Measurements from ENCODE around the gene ETV3. TPM values are rescaled to one million over a fixed set of nuclear protein-coding genes. Genes with fewer than 3 reads are reported as not detected.

The ETV3 gene
- total and polyA plus RNA-seq, 5 donors from 2014 or later, result 6.2 to 89.5 (median 9.0) TPM

DNA sequence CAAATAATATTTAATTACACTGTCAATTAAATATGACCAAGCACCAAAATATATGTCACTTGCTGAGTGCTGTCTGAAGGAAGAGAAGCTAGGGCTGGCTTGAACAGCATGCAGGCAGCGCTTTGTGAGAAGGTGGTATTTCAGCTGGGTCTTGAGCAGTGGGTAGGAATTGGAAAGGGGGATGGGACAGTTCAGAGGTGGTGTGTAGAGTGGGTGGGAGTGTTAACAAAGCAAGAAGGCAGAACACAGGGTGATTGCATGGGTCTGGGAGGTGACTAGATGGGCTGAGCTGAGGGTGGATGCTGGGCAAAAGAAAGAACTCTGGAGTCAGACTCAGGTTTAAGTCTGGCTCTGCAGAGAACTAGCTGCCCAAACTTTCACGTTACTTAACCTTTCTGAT is 14.3 kb upstream of the ETV3 start:
- Mint-ChIP-seq H3K27ac (no peak overlapping the region), H3K4me1 (peaks cover 5 to 24% (median 8%) of the 10 kb centered on the region in 4 donors), H3K36me3 (no peaks in the 10 kb centered on the region), H3K27me3 (peaks cover 29% of the 10 kb centered on the region), H3K4me3 (no peak overlapping the region), H3K9me3 (no peaks in the 10 kb centered on the region)
- no peaks in the 10 kb centered on the region for H3K36me3 ChIP-seq (ENCODE audit: control insufficient read depth, insufficient read depth, low read length)
- peaks cover 6% of the 10 kb centered on the region for H3K27me3 ChIP-seq (ENCODE audit: control insufficient read depth, insufficient read depth, low read length)
- peaks cover 5% of the 10 kb centered on the region for H3K4me1 ChIP-seq (ENCODE audit: control insufficient read depth, insufficient read depth, low read length, poor library complexity, severe bottlenecking)
- H3K4me3 ChIP-seq (ENCODE audit: low read depth, low read length), result no peak overlapping the region
- H3K27ac ChIP-seq (ENCODE audit: insufficient read depth, low read length, poor library complexity, severe bottlenecking), result no peak overlapping the region
- no peaks in the 10 kb centered on the region for H3K9me3 ChIP-seq (ENCODE audit: control insufficient read depth in 2 of 2, low read length in 2 of 2)
- ATAC-seq (ENCODE audit: low read depth in 2 of 2) (no peak), DNase-seq (no peak)

DNA sequence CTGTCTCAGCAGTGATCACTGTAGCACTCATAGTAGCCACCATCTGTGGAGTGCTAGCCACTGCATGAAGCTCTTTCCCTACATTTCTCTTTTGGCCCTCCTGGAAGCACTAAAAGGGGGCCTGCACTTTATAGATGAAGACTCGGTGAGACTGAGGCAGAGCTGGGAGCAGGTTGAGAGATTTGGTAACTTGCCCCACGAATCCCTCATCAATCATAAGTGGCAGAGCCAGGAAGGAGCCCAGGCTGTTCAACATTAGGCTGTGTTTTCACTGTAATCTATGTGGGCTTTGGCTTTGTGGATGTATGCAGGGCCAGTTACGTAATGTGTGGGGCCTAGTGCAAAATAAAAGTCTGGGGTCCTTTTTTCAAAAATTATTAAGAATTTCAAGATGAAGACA is 13.3 kb upstream of the ETV3 start:
- H3K9me3 Mint-ChIP-seq, result no peaks in the 10 kb centered on the region
- Histone ChIP-seq H3K27ac (ENCODE audit: insufficient read depth, low read length, poor library complexity, severe bottlenecking) (no peak overlapping the region), H3K4me1 (ENCODE audit: control insufficient read depth, insufficient read depth, low read length, poor library complexity, severe bottlenecking) (peaks cover 5% of the 10 kb centered on the region), H3K36me3 (ENCODE audit: control insufficient read depth, insufficient read depth, low read length) (no peaks in the 10 kb centered on the region), H3K9me3 (ENCODE audit: control insufficient read depth in 2 of 2, low read length in 2 of 2) (no peaks in the 10 kb centered on the region), H3K4me3 (ENCODE audit: low read depth, low read length) (no peak overlapping the region), H3K27me3 (ENCODE audit: control insufficient read depth, insufficient read depth, low read length) (peaks cover 7% of the 10 kb centered on the region)
- ATAC-seq (ENCODE audit: low read depth in 2 of 2) (no peak), DNase-seq (no peak)
- peaks cover 5 to 23% (median 8%) of the 10 kb centered on the region in 4 donors for H3K4me1 Mint-ChIP-seq
- H3K27ac Mint-ChIP-seq, result no peak overlapping the region
- no peak overlapping the region for H3K4me3 Mint-ChIP-seq
- peaks cover 22% of the 10 kb centered on the region for H3K27me3 Mint-ChIP-seq
- H3K36me3 Mint-ChIP-seq, result no peaks in the 10 kb centered on the region

DNA sequence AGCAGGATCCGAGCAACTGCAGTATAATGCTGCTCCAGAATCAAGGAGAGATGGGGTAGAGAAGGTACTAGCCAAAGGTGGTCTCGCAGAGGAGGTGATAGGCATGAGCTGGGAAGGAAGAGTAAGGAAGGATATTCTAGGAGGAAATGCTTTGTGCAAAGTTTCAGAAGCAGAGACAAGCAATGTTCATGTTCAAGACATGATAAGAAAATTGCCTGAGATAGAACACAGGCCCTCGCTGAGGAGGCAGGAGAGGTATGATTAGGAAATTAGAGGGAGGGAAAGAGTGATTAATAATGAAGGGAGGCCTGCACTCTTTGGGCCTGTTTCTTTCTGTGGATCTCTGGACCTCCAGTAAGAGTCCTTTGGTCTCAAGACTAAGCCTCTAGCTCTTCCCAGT is 12.9 kb upstream of the ETV3 start:
- no peak for ATAC-seq (ENCODE audit: low read depth in 2 of 2)
- Histone ChIP-seq H3K4me3 (ENCODE audit: low read depth, low read length) (no peak overlapping the region), H3K36me3 (ENCODE audit: control insufficient read depth, insufficient read depth, low read length) (no peaks in the 10 kb centered on the region), H3K9me3 (ENCODE audit: control insufficient read depth in 2 of 2, low read length in 2 of 2) (no peaks in the 10 kb centered on the region), H3K27ac (ENCODE audit: insufficient read depth, low read length, poor library complexity, severe bottlenecking) (no peak overlapping the region), H3K4me1 (ENCODE audit: control insufficient read depth, insufficient read depth, low read length, poor library complexity, severe bottlenecking) (peaks cover 3% of the 10 kb centered on the region), H3K27me3 (ENCODE audit: control insufficient read depth, insufficient read depth, low read length) (peaks cover 10% of the 10 kb centered on the region)
- H3K27me3 Mint-ChIP-seq, result peaks cover 20% of the 10 kb centered on the region
- H3K4me1 Mint-ChIP-seq, result peaks cover 4 to 19% (median 8%) of the 10 kb centered on the region in 4 donors
- DNase-seq, result no peak
- H3K27ac Mint-ChIP-seq, result no peak overlapping the region
- H3K9me3 Mint-ChIP-seq, result no peaks in the 10 kb centered on the region
- no peak overlapping the region for H3K4me3 Mint-ChIP-seq
- H3K36me3 Mint-ChIP-seq, result no peaks in the 10 kb centered on the region

DNA sequence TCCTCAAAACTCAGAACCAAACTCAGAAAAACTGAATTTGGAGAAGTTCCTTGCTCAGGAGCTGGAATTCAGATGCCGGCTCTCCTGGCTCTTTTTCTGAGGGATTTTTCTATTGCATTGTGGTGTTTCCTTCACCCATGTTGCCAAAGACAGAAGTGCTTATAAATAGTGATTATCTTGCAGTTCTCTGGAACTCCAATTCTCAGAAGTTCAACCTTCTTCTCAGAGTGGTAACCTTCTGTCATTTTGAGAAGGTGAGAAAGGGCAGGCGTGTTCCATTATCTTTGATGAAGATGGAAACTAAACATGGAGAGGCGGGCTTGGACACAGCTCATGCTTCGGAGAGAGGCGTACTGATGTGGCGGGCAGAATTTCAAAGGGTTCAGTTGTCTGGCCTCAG is 12.4 kb upstream of the ETV3 start:
- DNase-seq, result peak in 1 of 3 donors; percentile 68
- Histone ChIP-seq H3K4me1 (ENCODE audit: control insufficient read depth, insufficient read depth, low read length, poor library complexity, severe bottlenecking) (no peaks in the 10 kb centered on the region), H3K36me3 (ENCODE audit: control insufficient read depth, insufficient read depth, low read length) (no peaks in the 10 kb centered on the region), H3K27me3 (ENCODE audit: control insufficient read depth, insufficient read depth, low read length) (peaks cover 10% of the 10 kb centered on the region), H3K27ac (ENCODE audit: insufficient read depth, low read length, poor library complexity, severe bottlenecking) (no peak overlapping the region), H3K4me3 (ENCODE audit: low read depth, low read length) (no peak overlapping the region), H3K9me3 (ENCODE audit: control insufficient read depth in 2 of 2, low read length in 2 of 2) (no peaks in the 10 kb centered on the region)
- peaks cover 17% of the 10 kb centered on the region for H3K27me3 Mint-ChIP-seq
- H3K27ac Mint-ChIP-seq, result no peak overlapping the region
- H3K36me3 Mint-ChIP-seq, result no peaks in the 10 kb centered on the region
- ATAC-seq (ENCODE audit: low read depth in 2 of 2), result no peak
- H3K4me1 Mint-ChIP-seq, result peaks cover 0 to 16% (median 8%) of the 10 kb centered on the region in 4 donors
- no peak overlapping the region for H3K4me3 Mint-ChIP-seq
- H3K9me3 Mint-ChIP-seq, result no peaks in the 10 kb centered on the region

DNA sequence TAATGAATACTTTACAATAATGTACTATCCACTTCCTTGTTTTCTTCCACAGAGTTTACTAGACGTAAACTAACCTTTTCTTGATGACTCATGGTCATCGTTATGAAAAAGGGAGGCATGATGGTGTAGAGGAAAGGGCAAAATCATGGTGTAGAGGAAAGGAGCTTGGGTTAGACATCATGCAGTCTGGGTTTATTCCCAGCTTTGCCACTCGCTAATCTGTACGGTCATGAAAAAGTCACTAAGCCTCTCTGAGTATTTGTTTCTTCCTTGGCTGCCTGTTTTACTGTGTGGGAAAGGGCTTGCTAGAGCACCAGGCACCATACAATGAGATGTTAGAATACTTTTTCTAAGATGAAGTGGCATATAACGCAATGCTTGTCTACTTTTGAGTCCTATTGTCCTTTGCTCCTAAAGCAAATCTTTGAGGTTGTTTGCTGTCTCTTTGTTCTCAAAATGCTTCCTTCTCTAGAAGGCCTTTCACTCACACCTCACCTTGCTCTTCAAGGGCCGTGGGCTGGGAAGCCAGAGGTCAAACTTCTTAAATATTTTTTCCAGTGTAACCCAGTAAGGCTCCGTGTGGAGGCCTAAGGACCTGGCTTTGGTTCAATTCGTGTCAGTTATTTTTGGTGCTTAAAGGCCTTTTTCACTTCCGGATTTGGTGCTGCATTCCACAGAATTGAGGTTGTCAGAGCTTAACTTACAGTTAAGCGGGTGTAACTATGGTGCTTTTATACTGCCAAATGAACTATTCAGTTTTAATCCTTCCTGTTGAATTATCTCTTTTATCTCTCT is 9.9 kb upstream of the ETV3 start:
- peaks cover 13% of the 10 kb centered on the region for H3K27me3 ChIP-seq (ENCODE audit: control insufficient read depth, insufficient read depth, low read length)
- DNase-seq, result no peak
- Mint-ChIP-seq H3K4me1 (peaks cover 0 to 7% (median 6%) of the 10 kb centered on the region in 4 donors), H3K9me3 (no peaks in the 10 kb centered on the region), H3K4me3 (peak overlapping the region in 1 of 4 donors; percentile 34), H3K27ac (peak overlapping the region in 1 of 3 donors; percentile 26), H3K27me3 (peaks cover 31% of the 10 kb centered on the region), H3K36me3 (no peaks in the 10 kb centered on the region)
- no peak overlapping the region for H3K27ac ChIP-seq (ENCODE audit: insufficient read depth, low read length, poor library complexity, severe bottlenecking)
- no peak for ATAC-seq (ENCODE audit: low read depth in 2 of 2)
- H3K4me1 ChIP-seq (ENCODE audit: control insufficient read depth, insufficient read depth, low read length, poor library complexity, severe bottlenecking), result no peaks in the 10 kb centered on the region
- no peak overlapping the region for H3K4me3 ChIP-seq (ENCODE audit: low read depth, low read length)
- H3K36me3 ChIP-seq (ENCODE audit: control insufficient read depth, insufficient read depth, low read length), result no peaks in the 10 kb centered on the region
- no peaks in the 10 kb centered on the region for H3K9me3 ChIP-seq (ENCODE audit: control insufficient read depth in 2 of 2, low read length in 2 of 2)

DNA sequence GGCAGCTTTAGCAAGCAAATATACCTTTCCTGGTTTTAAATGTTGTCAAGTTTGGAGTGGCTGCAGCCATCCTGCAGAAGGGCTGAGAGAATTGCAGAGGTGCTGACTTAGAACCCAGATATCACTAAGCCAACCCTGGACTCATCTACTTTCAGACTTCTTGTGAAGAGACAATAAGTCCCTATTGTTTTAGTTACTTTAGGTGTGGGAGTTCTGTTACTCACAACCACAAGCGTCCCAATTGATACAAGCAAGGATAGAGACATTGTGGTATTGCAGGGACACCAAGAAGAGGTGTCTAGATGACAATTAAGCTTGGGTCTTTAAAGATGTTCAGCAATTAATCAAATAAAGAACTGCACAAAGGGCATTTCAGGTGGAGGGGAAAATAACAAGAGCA is 8.8 kb upstream of the ETV3 start:
- H3K9me3 ChIP-seq (ENCODE audit: control insufficient read depth in 2 of 2, low read length in 2 of 2), result no peaks in the 10 kb centered on the region
- ATAC-seq (ENCODE audit: low read depth in 2 of 2), result no peak
- Mint-ChIP-seq H3K27me3 (peaks cover 31% of the 10 kb centered on the region), H3K4me1 (peaks cover 0 to 7% (median 6%) of the 10 kb centered on the region in 4 donors), H3K27ac (no peak overlapping the region), H3K9me3 (no peaks in the 10 kb centered on the region), H3K36me3 (no peaks in the 10 kb centered on the region), H3K4me3 (no peak overlapping the region)
- H3K4me1 ChIP-seq (ENCODE audit: control insufficient read depth, insufficient read depth, low read length, poor library complexity, severe bottlenecking), result no peaks in the 10 kb centered on the region
- H3K27me3 ChIP-seq (ENCODE audit: control insufficient read depth, insufficient read depth, low read length), result peaks cover 13% of the 10 kb centered on the region
- H3K27ac ChIP-seq (ENCODE audit: insufficient read depth, low read length, poor library complexity, severe bottlenecking), result no peak overlapping the region
- no peaks in the 10 kb centered on the region for H3K36me3 ChIP-seq (ENCODE audit: control insufficient read depth, insufficient read depth, low read length)
- H3K4me3 ChIP-seq (ENCODE audit: low read depth, low read length), result no peak overlapping the region
- no peak for DNase-seq

DNA sequence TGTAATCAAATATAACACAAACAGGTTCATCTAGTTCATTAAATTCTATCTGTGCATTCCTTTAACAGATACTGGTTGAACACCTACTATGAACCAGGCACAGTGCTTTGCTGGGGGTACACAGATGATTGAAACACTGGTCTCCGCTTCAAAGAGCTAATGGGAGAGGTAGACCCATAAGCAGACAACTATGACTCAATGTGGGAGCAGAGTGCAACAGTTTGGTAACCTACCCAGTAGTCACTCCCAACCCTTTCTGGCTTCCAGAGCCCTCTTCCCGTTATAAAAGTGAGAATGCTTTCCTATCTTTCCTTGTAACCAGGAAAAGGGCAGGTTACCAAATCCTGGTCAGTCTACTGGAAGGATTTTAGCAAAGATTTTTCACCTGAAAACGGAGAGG is 8.0 kb upstream of the ETV3 start:
- peaks cover 13% of the 10 kb centered on the region for H3K27me3 ChIP-seq (ENCODE audit: control insufficient read depth, insufficient read depth, low read length)
- Mint-ChIP-seq H3K4me1 (peaks cover 0 to 7% (median 5%) of the 10 kb centered on the region in 4 donors), H3K36me3 (no peaks in the 10 kb centered on the region), H3K27me3 (peaks cover 26% of the 10 kb centered on the region), H3K4me3 (no peak overlapping the region), H3K27ac (no peak overlapping the region), H3K9me3 (no peaks in the 10 kb centered on the region)
- no peak overlapping the region for H3K27ac ChIP-seq (ENCODE audit: insufficient read depth, low read length, poor library complexity, severe bottlenecking)
- H3K4me3 ChIP-seq (ENCODE audit: low read depth, low read length), result no peak overlapping the region
- no peak for DNase-seq
- H3K9me3 ChIP-seq (ENCODE audit: control insufficient read depth in 2 of 2, low read length in 2 of 2), result no peaks in the 10 kb centered on the region
- ATAC-seq (ENCODE audit: low read depth in 2 of 2), result no peak
- H3K4me1 ChIP-seq (ENCODE audit: control insufficient read depth, insufficient read depth, low read length, poor library complexity, severe bottlenecking), result no peaks in the 10 kb centered on the region
- H3K36me3 ChIP-seq (ENCODE audit: control insufficient read depth, insufficient read depth, low read length), result no peaks in the 10 kb centered on the region

DNA sequence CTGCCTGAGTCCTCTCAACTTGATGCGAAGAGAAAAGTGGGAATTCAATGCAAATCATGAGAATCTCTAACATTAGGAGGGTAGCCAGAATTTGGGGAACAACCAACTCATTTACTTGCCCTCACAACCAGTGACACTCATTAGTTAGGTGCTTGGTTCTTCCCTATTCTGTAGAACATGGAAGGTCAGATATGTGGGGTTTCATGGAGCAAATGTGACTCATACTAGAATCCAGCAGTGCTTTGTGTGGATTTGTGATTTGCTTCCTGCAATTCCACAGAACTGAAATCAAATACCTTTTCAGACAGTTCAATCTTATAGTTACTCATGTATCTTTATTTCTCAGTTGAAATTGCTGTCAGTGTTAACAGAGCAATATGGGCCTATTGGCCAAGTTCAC is 6.9 kb upstream of the ETV3 start:
- H3K4me1 Mint-ChIP-seq, result peaks cover 0 to 10% (median 3%) of the 10 kb centered on the region in 4 donors
- H3K4me3 Mint-ChIP-seq, result no peak overlapping the region
- ATAC-seq (ENCODE audit: low read depth in 2 of 2) (no peak), DNase-seq (no peak)
- no peak overlapping the region for H3K4me3 ChIP-seq (ENCODE audit: low read depth, low read length)
- H3K36me3 Mint-ChIP-seq, result no peaks in the 10 kb centered on the region
- H3K27ac ChIP-seq (ENCODE audit: insufficient read depth, low read length, poor library complexity, severe bottlenecking), result no peak overlapping the region
- no peaks in the 10 kb centered on the region for H3K4me1 ChIP-seq (ENCODE audit: control insufficient read depth, insufficient read depth, low read length, poor library complexity, severe bottlenecking)
- no peaks in the 10 kb centered on the region for H3K9me3 ChIP-seq (ENCODE audit: control insufficient read depth in 2 of 2, low read length in 2 of 2)
- no peaks in the 10 kb centered on the region for H3K36me3 ChIP-seq (ENCODE audit: control insufficient read depth, insufficient read depth, low read length)
- peaks cover 13% of the 10 kb centered on the region for H3K27me3 ChIP-seq (ENCODE audit: control insufficient read depth, insufficient read depth, low read length)
- no peak overlapping the region for H3K27ac Mint-ChIP-seq
- peaks cover 22% of the 10 kb centered on the region for H3K27me3 Mint-ChIP-seq
- no peaks in the 10 kb centered on the region for H3K9me3 Mint-ChIP-seq
